Hematopoietic multipotent progenitor cell treated with erythropoietin and hydrocortisone succinate and interleukin-3 and kit ligand, for 4 days (in vitro differentiated cells): ENCODE measurements around the gene APBA3.
"Not testable (repeated sequence)": the region's sequence is repeated elsewhere in the genome, so short reads cannot be mapped to it uniquely, and the experiment has no call there.

ENCODE experiments used
- DNase-seq: peaks from one replicate; pipeline ENCODE4 v3.0.0-alpha.2; 2015

Gene APBA3

GRCh38 chr19:3770136-3770999 is 8.9 kb upstream of the APBA3 start:
- no peak for DNase-seq

- DNase-seq, result no peak
These were observed 8.0 kb upstream of the APBA3 start for GRCh38 chr19:3769494-3769893.

- DNase-seq, result no peak
These were observed 7.2 kb upstream of the APBA3 start for GRCh38 chr19:3768748-3769099.

- DNase-seq, result no peak
These were observed 6.7 kb upstream of the APBA3 start for GRCh38 chr19:3768015-3768747.

- DNase-seq, result no peak
These were observed 5.6 kb upstream of the APBA3 start for GRCh38 chr19:3767050-3767449.

GRCh38 chr19:3766520-3766919 is 5.0 kb upstream of the APBA3 start:
- DNase-seq, result no peak

- not testable (repeated sequence) for DNase-seq
These were observed 4.3 kb upstream of the APBA3 start for GRCh38 chr19:3765757-3766156.

- no peak for DNase-seq
These were observed 3.6 kb upstream of the APBA3 start for GRCh38 chr19:3765121-3765520.

GRCh38 chr19:3762501-3763459 is 1.3 kb upstream of the APBA3 start, which contains the start of gene MRPL54:
TSS of gene MRPL54 (plus strand) at chr19:3762682. CDS start at chr19:3762701, 19 bp downstream.
- DNase-seq, result peak; percentile 99

- no peak for DNase-seq
These were observed 610 bp upstream of the APBA3 start for GRCh38 chr19:3762130-3762473.

GRCh38 chr19:3760871-3761361 is 576 bp downstream of the APBA3 start:
- no peak for DNase-seq

GRCh38 chr19:3759482-3760254 is 1.8 kb downstream of the APBA3 start:
- DNase-seq, result no peak

GRCh38 chr19:3758297-3758696 is 3.2 kb downstream of the APBA3 start:
- DNase-seq, result not testable (repeated sequence)

GRCh38 chr19:3757705-3758104 is 3.8 kb downstream of the APBA3 start:
- DNase-seq, result not testable (repeated sequence)

- no peak for DNase-seq
These were observed 7.7 kb downstream of the APBA3 start for GRCh38 chr19:3753631-3754410.

GRCh38 chr19:3752492-3752891 is 9.0 kb downstream of the APBA3 start:
- DNase-seq, result no peak

GRCh38 chr19:3751236-3751635 is 10.3 kb downstream of the APBA3 start:
- no peak for DNase-seq

- DNase-seq, result no peak
These were observed 11.3 kb downstream of the APBA3 start for GRCh38 chr19:3750211-3750610.

GRCh38 chr19:3748965-3749364 is 12.5 kb downstream of the APBA3 start:
- DNase-seq, result no peak

- DNase-seq, result no peak
These were observed 15.0 kb downstream of the APBA3 start for GRCh38 chr19:3746371-3747056.
